OCI-LY7 (cell line): Measurements from ENCODE around the gene TXK. TPM values are rescaled to one million over a fixed set of nuclear protein-coding genes. Genes with fewer than 3 reads are reported as not detected.

Experiments used
- BruUV-seq: library from RNA; stranded (reverse); fragments of 400-500 nt; replicated peaks from 2 replicates; lab custom pipeline; 2021; lab: Mats Ljungman, UMichigan
- CTCF ChIA-PET: fragments of 300-600 bp; sonication (Branson Sonifier 250); formaldehyde crosslinking; loops from one replicate; lab custom pipeline; 2022; ENCODE audit warnings: antibody characterized with exemption; ENCODE audit not compliant: unreplicated experiment; lab: Charles Lee
- POLR2A ChIA-PET: fragments of 300-600 bp; sonication (Branson Sonifier 250); formaldehyde crosslinking; loops from one replicate; lab custom pipeline; 2022; ENCODE audit warnings: antibody characterized with exemption; lab: Charles Lee
- DNase-seq: peaks from one replicate; pipeline ENCODE4 v3.0.0-alpha.2; 2015; ENCODE audit warnings: low spot score
- H2AFZ ChIP-seq: fragments of 200-600 bp; sonication (generic), shearing (Covaris generic); 2 replicates; pipeline ENCODE4 v1.6.1; 2014; ENCODE audit warnings: mild to moderate bottlenecking, antibody characterized with exemption, low read length, moderate library complexity
- H3K27ac ChIP-seq: fragments of 200-600 bp; sonication (generic); 2 replicates; pipeline ENCODE4 v1.5.1; 2014; ENCODE audit warnings: mixed run types, low read depth, mild to moderate bottlenecking, moderate library complexity, low read length, inconsistent platforms; ENCODE audit not compliant: poor library complexity, severe bottlenecking
- H3K36me3 ChIP-seq: fragments of 200-600 bp; sonication (generic); 2 replicates; pipeline ENCODE4 v1.6.1; 2014; ENCODE audit warnings: mild to moderate bottlenecking, antibody characterized with exemption, low read length, moderate library complexity, mixed read lengths; ENCODE audit not compliant: insufficient read depth
- H3K4me1 ChIP-seq: fragments of 200-600 bp; sonication (generic); 2 replicates; pipeline ENCODE4 v1.5.1; 2014; ENCODE audit warnings: mild to moderate bottlenecking, low read length; ENCODE audit not compliant: insufficient read depth, poor library complexity, severe bottlenecking
- H3K4me2 ChIP-seq: fragments of 200-600 bp; sonication (generic); 2 replicates; pipeline ENCODE4 v1.6.1; 2014; ENCODE audit warnings: mild to moderate bottlenecking, low read length
- H3K4me3 ChIP-seq: fragments of 200-600 bp; sonication (generic); 2 replicates; pipeline ENCODE4 v1.5.1; 2014; ENCODE audit warnings: mild to moderate bottlenecking, low read depth, low read length; ENCODE audit not compliant: poor library complexity, severe bottlenecking
- H3K79me2 ChIP-seq: fragments of 200-600 bp; sonication (generic); 2 replicates; pipeline ENCODE4 v1.6.1; 2016; ENCODE audit warnings: low read depth, mild to moderate bottlenecking, low read length, moderate library complexity, mixed read lengths; ENCODE audit not compliant: insufficient read depth
- H3K9me2 ChIP-seq: fragments of 200-600 bp; sonication (generic); 2 replicates; pipeline ENCODE4 v1.6.1; 2016; ENCODE audit warnings: mild to moderate bottlenecking, low read length, mixed read lengths; ENCODE audit not compliant: insufficient read depth
- H3K9me3 ChIP-seq: fragments of 200-600 bp; sonication (generic); 2 replicates; pipeline ENCODE4 v1.6.1; 2014; ENCODE audit warnings: mild to moderate bottlenecking, mixed run types, low read length, mixed read lengths
- H4K20me1 ChIP-seq: fragments of 200-600 bp; sonication (generic); 2 replicates; pipeline ENCODE4 v1.6.1; 2014; ENCODE audit warnings: mild to moderate bottlenecking, antibody characterized with exemption, low read length, moderate library complexity, mixed read lengths; ENCODE audit not compliant: insufficient read depth
- EZH2phosphoT487 ChIP-seq: fragments of 200-600 bp; sonication (generic); IDR thresholded peaks from 2 replicates; pipeline ENCODE4 v1.6.1; 2018; ENCODE audit warnings: low read depth, borderline replicate concordance, mild to moderate bottlenecking, mixed run types, antibody characterized with exemption, low read length, moderate library complexity, mixed read lengths
- intact Hi-C: fragments of 100-400 bp; cut with micrococcal nuclease; formaldehyde crosslinking; loops from one replicate; pipeline ENCODE4 v1.10.0; 2022; ENCODE audit not compliant: unreplicated experiment
- total RNA-seq, 2 experiments: library from RNA; depleted of rRNA in 1 of 2; stranded (reverse); fragments of >200 nt in 1 of 2; shearing (Covaris generic) in 1 of 2; gene quantifications; 2 replicates each; pipeline ENCODE4 v1.2.3, GENCODE V29; 2014 to 2022
- TF ChIP-seq, protein P1 (sequence below): fragments of 200-600 bp; sonication (generic); conservative IDR thresholded peaks from 2 replicates; pipeline ENCODE4 v1.5.1; 2014; ENCODE audit warnings: mild to moderate bottlenecking, antibody characterized with exemption, low read length, moderate library complexity, mixed read lengths

The TXK gene
- total RNA-seq, 2 experiments from 2014 or later: 0.11 TPM; not detected in 1

DNA sequence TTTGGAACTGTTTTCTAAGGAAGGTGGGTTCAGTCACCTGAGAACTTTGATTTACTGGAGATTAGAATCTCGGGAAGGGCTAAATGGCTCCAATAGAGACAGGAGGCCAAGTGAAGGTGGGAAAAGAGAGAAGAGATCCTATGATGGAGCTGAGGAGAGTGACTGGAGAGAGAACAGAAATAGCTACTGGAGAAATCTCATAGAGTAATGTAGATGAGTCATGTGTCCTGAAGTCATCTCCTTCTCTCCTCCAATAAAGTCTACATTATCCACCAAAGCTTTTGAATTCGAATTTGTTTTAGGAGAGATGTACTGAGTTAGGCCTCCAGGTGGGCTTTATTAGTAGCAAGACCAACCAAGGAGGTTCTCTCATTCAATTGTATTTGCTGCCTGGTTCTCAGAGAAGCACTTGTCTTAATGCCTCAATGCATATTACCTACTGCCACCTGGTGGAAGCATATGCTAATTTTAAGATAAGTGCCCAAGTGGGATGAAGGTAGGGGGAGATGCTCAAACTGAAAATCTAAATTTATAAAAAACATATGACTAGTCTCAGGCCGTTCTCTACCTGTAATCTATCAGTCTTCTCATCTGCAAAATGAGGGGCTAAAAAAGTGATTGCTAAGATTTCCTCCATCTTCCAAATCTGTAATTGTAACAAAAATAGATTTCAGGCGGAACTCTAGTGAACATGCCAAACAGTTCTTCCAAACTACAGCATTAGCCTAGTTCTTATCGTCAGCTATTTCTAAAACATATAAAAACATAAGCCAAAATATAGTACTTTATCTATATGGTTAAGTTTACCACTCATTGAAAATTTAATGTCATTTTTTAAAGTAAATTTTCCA lies 24.4 kb downstream of the TXK start:
- Histone ChIP-seq H3K4me3 (no peak overlapping the region), H3K4me1 (no peaks in the 10 kb centered on the region), H3K79me2 (no peaks in the 10 kb centered on the region), H3K36me3 (no peaks in the 10 kb centered on the region), H3K27ac (no peak overlapping the region), H4K20me1 (no peaks in the 10 kb centered on the region), H3K9me2 (no peaks in the 10 kb centered on the region), H3K9me3 (no peaks in the 10 kb centered on the region), H2AFZ (no peak overlapping the region), H3K4me2 (no peak overlapping the region)
- intact Hi-C loops: loop anchor here (10.0 kb wide), 1 partner anchor 435 kb away; no protein-coding TSS in a partner anchor
- no TSS peak for BruUV-seq
- ChIA-PET POLR2A (interaction anchor here (0.6 kb wide), 1 partner anchor 437 kb away, joined by 5 read pairs; no protein-coding TSS in a partner anchor), CTCF (interaction anchor here (0.5 to 1.5 kb wide), 4 partner anchors 9 to 186 kb away, joined by 3 read pairs; no protein-coding TSS in a partner anchor)
- DNase-seq: peak; percentile 77
- TF ChIP-seq, protein P1, sequence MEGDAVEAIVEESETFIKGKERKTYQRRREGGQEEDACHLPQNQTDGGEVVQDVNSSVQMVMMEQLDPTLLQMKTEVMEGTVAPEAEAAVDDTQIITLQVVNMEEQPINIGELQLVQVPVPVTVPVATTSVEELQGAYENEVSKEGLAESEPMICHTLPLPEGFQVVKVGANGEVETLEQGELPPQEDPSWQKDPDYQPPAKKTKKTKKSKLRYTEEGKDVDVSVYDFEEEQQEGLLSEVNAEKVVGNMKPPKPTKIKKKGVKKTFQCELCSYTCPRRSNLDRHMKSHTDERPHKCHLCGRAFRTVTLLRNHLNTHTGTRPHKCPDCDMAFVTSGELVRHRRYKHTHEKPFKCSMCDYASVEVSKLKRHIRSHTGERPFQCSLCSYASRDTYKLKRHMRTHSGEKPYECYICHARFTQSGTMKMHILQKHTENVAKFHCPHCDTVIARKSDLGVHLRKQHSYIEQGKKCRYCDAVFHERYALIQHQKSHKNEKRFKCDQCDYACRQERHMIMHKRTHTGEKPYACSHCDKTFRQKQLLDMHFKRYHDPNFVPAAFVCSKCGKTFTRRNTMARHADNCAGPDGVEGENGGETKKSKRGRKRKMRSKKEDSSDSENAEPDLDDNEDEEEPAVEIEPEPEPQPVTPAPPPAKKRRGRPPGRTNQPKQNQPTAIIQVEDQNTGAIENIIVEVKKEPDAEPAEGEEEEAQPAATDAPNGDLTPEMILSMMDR: peak; percentile 92
- TF ChIP-seq EZH2phosphoT487: no peak

DNA sequence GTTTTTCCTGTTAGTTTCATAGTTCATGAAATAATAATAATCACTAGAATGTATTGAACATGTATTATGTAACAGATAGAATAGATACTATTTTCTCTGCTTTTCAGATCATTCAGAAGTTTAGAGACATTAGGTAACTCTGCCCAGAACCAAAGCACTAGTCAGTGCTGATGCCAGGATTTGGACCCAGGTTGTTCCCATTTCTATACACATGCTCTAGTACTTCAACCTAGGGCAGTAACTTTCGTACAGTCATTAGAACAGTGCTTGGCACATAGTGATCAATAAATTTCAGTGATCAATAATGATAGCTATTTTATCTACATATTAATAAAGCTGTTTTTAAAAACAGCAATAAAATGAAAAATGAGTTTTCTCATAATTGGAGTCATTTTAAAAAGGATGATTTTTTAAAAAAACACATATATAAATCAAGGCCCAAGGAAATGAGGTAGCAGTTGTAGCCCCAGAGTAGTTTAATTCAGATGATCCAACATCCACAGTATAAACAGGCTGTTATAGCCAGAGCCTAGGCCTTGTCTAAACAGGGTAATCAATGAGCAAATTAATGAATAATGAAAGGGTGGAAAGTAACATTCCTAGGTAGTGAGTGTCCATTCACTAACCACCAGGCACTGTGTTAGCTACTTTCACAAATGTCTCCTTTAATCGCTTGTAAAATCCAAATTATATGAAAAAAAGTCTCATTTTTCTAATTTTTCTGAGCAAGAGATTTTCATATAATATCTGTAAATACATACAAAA lies 25.6 kb downstream of the TXK start:
- no peaks in the 10 kb centered on the region for H3K36me3 ChIP-seq
- DNase-seq: no peak
- H3K4me2 ChIP-seq: no peak overlapping the region
- H3K4me1 ChIP-seq: no peaks in the 10 kb centered on the region
- no TSS peak for BruUV-seq
- no peak overlapping the region for H3K4me3 ChIP-seq
- intact Hi-C loops: no loop called here
- no peaks in the 10 kb centered on the region for H4K20me1 ChIP-seq
- H3K79me2 ChIP-seq: no peaks in the 10 kb centered on the region
- ChIA-PET CTCF (interaction anchor here (1.1 to 1.5 kb wide), 3 partner anchors 18 to 188 kb away, joined by 3 read pairs; no protein-coding TSS in a partner anchor), POLR2A (no interaction called here)
- no peaks in the 10 kb centered on the region for H3K9me2 ChIP-seq
- no peaks in the 10 kb centered on the region for H3K9me3 ChIP-seq
- H3K27ac ChIP-seq: no peak overlapping the region
- TF ChIP-seq, protein P1: no peak
- no peak for TF ChIP-seq EZH2phosphoT487
- H2AFZ ChIP-seq: no peak overlapping the region
